HCT116 (cell line): Measurements from ENCODE around the gene PLCXD1. TPM values are rescaled to one million over a fixed set of nuclear protein-coding genes. Genes with fewer than 3 reads are reported as not detected.
A peak's percentile ranks its signal among the peaks of the same experiment; 100 is the strongest.

Experiments
- ATAC-seq: fragments of 200-7000 bp; cut with Tn5 transposase; 2 replicates; pipeline ENCODE4 v1.9.1; 2020; ENCODE audit warnings: mild to moderate bottlenecking, moderate library complexity
- BruUV-seq: library from RNA; stranded (reverse); fragments of 400-500 nt; replicated peaks from 2 replicates; lab custom pipeline; 2021; lab: Mats Ljungman, UMichigan
- CTCF ChIA-PET: fragments of 300-600 bp; sonication (Branson Sonifier 250); formaldehyde crosslinking; loops from one replicate; lab custom pipeline; 2021; ENCODE audit warnings: antibody characterized with exemption; lab: Charles Lee
- POLR2A ChIA-PET: fragments of 300-600, 350-600 bp; sonication (Branson Sonifier 250); formaldehyde crosslinking; loops from one replicate; lab custom pipeline; 2021; ENCODE audit warnings: antibody characterized with exemption; lab: Charles Lee
- RAD21 ChIA-PET, 2 experiments: fragments of 300-600 bp; sonication (Branson Sonifier 250); formaldehyde crosslinking; loops; one replicate each; lab custom pipeline; 2023; ENCODE audit warnings: low total read pairs in 2 of 2; ENCODE audit not compliant: uncharacterized antibody in 2 of 2, unreplicated experiment in 2 of 2, low non-redundant PET in 1 of 2; lab: Charles Lee
- DNase-seq: peaks from one replicate; pipeline ENCODE4 v3.0.0-alpha.2; 2010; ENCODE audit warnings: low read depth, low spot score
- H2AFZ ChIP-seq: fragments of 200-600 bp; shearing (Covaris generic), sonication (generic); 2 replicates; pipeline ENCODE4 v1.6.1; 2017; ENCODE audit warnings: low read depth, mixed run types, mixed read lengths, antibody characterized with exemption, low read length; ENCODE audit not compliant: poor library complexity, severe bottlenecking
- H3K27ac ChIP-seq: 2 replicates; pipeline ENCODE4 v1.5.1; 2012; ENCODE audit warnings: low read depth, low read length
- H3K27me3 ChIP-seq: fragments of 200-600 bp; sonication (generic); 2 replicates; pipeline ENCODE4 v1.6.1; 2016; ENCODE audit warnings: mixed run types, low read length, mixed read lengths; ENCODE audit not compliant: insufficient read depth
- H3K36me3 ChIP-seq, 2 experiments: fragments of 200-500 bp in 1 of 2; fragments of 200-600 bp in 1 of 2; sonication (Bioruptor generic) in 1 of 2; sonication (generic) in 1 of 2; 2 replicates each; pipeline versions ENCODE4 v1.5.1 to v1.6.1; 2014 to 2016; ENCODE audit warnings: low read length in 2 of 2, inconsistent platforms in 1 of 2, mixed read lengths in 1 of 2, mixed run types in 1 of 2; ENCODE audit not compliant: insufficient read depth in 2 of 2, control insufficient read depth in 1 of 2
- H3K4me1 ChIP-seq, 2 experiments: fragments of 200-600 bp in 1 of 2; sonication (generic) in 1 of 2; 2 replicates each; pipeline versions ENCODE4 v1.5.1 to v1.6.1; 2012 to 2017; ENCODE audit warnings: low read length in 2 of 2, inconsistent platforms in 1 of 2, mild to moderate bottlenecking in 1 of 2, mixed read lengths in 1 of 2, mixed run types in 1 of 2, moderate library complexity in 1 of 2; ENCODE audit not compliant: insufficient read depth in 2 of 2, control insufficient read depth in 1 of 2
- H3K4me2 ChIP-seq: fragments of 200-600 bp; sonication (generic); 2 replicates; pipeline ENCODE4 v1.6.1; 2017; ENCODE audit warnings: mixed run types, low read length, mixed read lengths
- H3K4me3 ChIP-seq, 2 experiments: fragments of 200-600 bp in 1 of 2; sonication (generic) in 1 of 2; replicated peaks in 1 of 2; 2 replicates each; pipeline ENCODE4 v1.5.1; 2011 to 2016; ENCODE audit warnings: low read length in 2 of 2, control low read depth in 1 of 2, low read depth in 1 of 2, mild to moderate bottlenecking in 1 of 2, mixed read lengths in 1 of 2, mixed run types in 1 of 2
- H3K79me2 ChIP-seq: fragments of 200-600 bp; sonication (generic); 2 replicates; pipeline ENCODE4 v1.6.1; 2017; ENCODE audit warnings: mild to moderate bottlenecking, mixed run types, low read length, moderate library complexity, mixed read lengths; ENCODE audit not compliant: insufficient read depth
- H3K9ac ChIP-seq: fragments of 200-600 bp; sonication (generic); 2 replicates; pipeline ENCODE4 v1.6.1; 2016; ENCODE audit warnings: low read length, mixed read lengths
- H3K9me2 ChIP-seq: fragments of 200-600 bp; sonication (generic), shearing (Covaris generic); 2 replicates; pipeline ENCODE4 v1.6.1; 2017; ENCODE audit warnings: mixed run types, mild to moderate bottlenecking, moderate library complexity; ENCODE audit not compliant: insufficient read depth
- H3K9me3 ChIP-seq, 2 experiments: fragments of 200-500 bp in 1 of 2; fragments of 200-600 bp in 1 of 2; sonication (Bioruptor generic) in 1 of 2; sonication (generic) in 1 of 2; 2 replicates each; pipeline ENCODE4 v1.6.1; 2014 to 2017; ENCODE audit warnings: low read length in 2 of 2, mixed read lengths in 2 of 2, inconsistent platforms in 1 of 2, low read depth in 1 of 2, mild to moderate bottlenecking in 1 of 2, mixed run types in 1 of 2, moderate library complexity in 1 of 2; ENCODE audit not compliant: control insufficient read depth in 1 of 2, insufficient read depth in 1 of 2
- H4K20me1 ChIP-seq: fragments of 200-600 bp; sonication (generic), shearing (Covaris generic); 2 replicates; pipeline ENCODE4 v1.6.1; 2017; ENCODE audit warnings: mixed run types, mild to moderate bottlenecking, moderate library complexity; ENCODE audit not compliant: insufficient read depth
- EZH2phosphoT487 ChIP-seq: fragments of 200-600 bp; IDR thresholded peaks from 2 replicates; pipeline ENCODE4 v1.6.1; 2018; ENCODE audit warnings: antibody characterized with exemption, borderline replicate concordance
- POLR2A ChIP-seq: IDR thresholded peaks from 2 replicates; pipeline ENCODE4 v1.7.0; 2011; ENCODE audit warnings: borderline replicate concordance; ENCODE audit not compliant: insufficient read depth, insufficient read length; ENCODE audit errors: extremely low read depth
- SIN3A ChIP-seq: IDR thresholded peaks from 2 replicates; pipeline ENCODE4 v1.6.1; 2012; ENCODE audit warnings: low read depth
- intact Hi-C: fragments of 100-400 bp; cut with micrococcal nuclease; formaldehyde crosslinking; loops from 2 replicates; pipeline ENCODE4 v1.10.0; 2022
- total RNA-seq: library from RNA; stranded (reverse); gene quantifications from one replicate; pipeline ENCODE4 v1.2.1, GENCODE V29; 2021; ENCODE audit not compliant: unreplicated experiment
- TF ChIP-seq, protein P1 (sequence below): IDR thresholded peaks from 2 replicates; pipeline ENCODE4 v1.6.1; 2012; ENCODE audit warnings: low read depth
- TF ChIP-seq, protein P2 (sequence below), 3 experiments: fragments of 200-600 bp in 1 of 3; sonication (generic) in 1 of 3; IDR thresholded peaks in 2 of 3; conservative IDR thresholded peaks in 1 of 3; 2 replicates each; pipeline ENCODE4 v1.5.1; 2012 to 2017; ENCODE audit warnings: low read depth in 2 of 3, low read length in 2 of 3, antibody characterized with exemption in 1 of 3, borderline replicate concordance in 1 of 3, control low read depth in 1 of 3, mild to moderate bottlenecking in 1 of 3, mixed read lengths in 1 of 3, mixed run types in 1 of 3, moderate library complexity in 1 of 3; ENCODE audit not compliant: insufficient read depth in 1 of 3

The PLCXD1 gene
- total RNA-seq, 1 experiment from 2014 or later: 26.3 TPM

DNA sequence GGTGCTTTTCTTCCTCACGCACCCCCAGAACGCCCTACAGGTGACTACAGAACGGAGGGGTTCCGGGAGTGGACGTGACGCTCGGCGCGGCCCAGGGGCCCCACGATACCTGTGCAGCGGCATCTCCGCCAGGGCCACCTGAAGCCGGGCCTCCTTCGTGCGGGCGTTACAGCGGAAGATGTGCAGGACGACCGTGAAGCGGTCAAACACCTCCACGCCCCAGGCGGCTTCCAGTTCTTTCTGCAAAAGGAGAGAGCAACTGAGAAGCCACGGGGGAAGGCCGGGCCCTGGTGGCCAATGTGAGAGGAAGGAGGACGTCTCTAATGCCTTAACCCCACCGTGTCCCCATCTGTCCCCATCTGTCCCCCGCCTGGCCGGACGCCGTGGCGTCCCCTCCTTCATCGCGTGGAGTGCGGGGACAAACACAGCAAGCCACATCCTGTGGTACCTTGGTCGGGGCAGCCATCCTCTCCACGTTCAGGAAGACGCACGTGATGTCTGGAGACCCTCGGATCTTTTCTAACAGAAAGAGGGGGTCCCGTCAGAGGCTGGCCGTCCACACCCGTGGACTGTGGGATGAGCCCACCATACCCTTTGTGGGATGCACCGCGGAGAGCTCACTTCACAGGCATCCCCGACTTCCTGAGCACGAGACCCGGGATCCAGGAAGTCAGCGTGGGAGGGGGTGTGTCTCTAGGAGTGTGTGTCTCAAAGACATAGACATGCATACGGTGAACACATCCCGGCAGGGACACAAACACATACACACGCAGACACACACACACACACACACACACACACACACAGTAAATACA lies 33.8 kb downstream of the PLCXD1 start:
- Histone ChIP-seq H3K4me3 (no peak overlapping the region), H3K9ac (no peak overlapping the region), H3K27ac (no peak overlapping the region), H3K9me3 (no peaks in the 10 kb centered on the region), H2AFZ (no peak overlapping the region), H3K79me2 (peaks cover 13% of the 10 kb centered on the region; the same call in 1 of the 2 replicates), H4K20me1 (no peaks in the 10 kb centered on the region), H3K4me2 (no peak overlapping the region), H3K4me1 (peaks cover 0 to 6% of the 10 kb centered on the region in 2 experiments; a peak in 3 of 4 replicates), H3K27me3 (no peaks in the 10 kb centered on the region), H3K9me2 (no peaks in the 10 kb centered on the region), H3K36me3 (0 out of 4 replicates have a peak, but pooled peaks cover 0 to 6% of the 10 kb centered on the region in 2 experiments)
- DNase-seq (no peak), ATAC-seq (no peak)
- ChIA-PET RAD21 (no interaction called here), POLR2A (no interaction called here), CTCF (no interaction called here)
- no peak for TF ChIP-seq EZH2phosphoT487
- TF ChIP-seq SIN3A: no peak
- TF ChIP-seq, protein P1, sequence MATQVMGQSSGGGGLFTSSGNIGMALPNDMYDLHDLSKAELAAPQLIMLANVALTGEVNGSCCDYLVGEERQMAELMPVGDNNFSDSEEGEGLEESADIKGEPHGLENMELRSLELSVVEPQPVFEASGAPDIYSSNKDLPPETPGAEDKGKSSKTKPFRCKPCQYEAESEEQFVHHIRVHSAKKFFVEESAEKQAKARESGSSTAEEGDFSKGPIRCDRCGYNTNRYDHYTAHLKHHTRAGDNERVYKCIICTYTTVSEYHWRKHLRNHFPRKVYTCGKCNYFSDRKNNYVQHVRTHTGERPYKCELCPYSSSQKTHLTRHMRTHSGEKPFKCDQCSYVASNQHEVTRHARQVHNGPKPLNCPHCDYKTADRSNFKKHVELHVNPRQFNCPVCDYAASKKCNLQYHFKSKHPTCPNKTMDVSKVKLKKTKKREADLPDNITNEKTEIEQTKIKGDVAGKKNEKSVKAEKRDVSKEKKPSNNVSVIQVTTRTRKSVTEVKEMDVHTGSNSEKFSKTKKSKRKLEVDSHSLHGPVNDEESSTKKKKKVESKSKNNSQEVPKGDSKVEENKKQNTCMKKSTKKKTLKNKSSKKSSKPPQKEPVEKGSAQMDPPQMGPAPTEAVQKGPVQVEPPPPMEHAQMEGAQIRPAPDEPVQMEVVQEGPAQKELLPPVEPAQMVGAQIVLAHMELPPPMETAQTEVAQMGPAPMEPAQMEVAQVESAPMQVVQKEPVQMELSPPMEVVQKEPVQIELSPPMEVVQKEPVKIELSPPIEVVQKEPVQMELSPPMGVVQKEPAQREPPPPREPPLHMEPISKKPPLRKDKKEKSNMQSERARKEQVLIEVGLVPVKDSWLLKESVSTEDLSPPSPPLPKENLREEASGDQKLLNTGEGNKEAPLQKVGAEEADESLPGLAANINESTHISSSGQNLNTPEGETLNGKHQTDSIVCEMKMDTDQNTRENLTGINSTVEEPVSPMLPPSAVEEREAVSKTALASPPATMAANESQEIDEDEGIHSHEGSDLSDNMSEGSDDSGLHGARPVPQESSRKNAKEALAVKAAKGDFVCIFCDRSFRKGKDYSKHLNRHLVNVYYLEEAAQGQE: no peak
- TF ChIP-seq, protein P2, sequence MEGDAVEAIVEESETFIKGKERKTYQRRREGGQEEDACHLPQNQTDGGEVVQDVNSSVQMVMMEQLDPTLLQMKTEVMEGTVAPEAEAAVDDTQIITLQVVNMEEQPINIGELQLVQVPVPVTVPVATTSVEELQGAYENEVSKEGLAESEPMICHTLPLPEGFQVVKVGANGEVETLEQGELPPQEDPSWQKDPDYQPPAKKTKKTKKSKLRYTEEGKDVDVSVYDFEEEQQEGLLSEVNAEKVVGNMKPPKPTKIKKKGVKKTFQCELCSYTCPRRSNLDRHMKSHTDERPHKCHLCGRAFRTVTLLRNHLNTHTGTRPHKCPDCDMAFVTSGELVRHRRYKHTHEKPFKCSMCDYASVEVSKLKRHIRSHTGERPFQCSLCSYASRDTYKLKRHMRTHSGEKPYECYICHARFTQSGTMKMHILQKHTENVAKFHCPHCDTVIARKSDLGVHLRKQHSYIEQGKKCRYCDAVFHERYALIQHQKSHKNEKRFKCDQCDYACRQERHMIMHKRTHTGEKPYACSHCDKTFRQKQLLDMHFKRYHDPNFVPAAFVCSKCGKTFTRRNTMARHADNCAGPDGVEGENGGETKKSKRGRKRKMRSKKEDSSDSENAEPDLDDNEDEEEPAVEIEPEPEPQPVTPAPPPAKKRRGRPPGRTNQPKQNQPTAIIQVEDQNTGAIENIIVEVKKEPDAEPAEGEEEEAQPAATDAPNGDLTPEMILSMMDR (IDR thresholded peaks at IDR 0.05 in 2 of 3, conservative IDR thresholded peaks at IDR 0.05 in 1 of 3; ENCODE audit: borderline replicate concordance in 1 of 3, insufficient read depth in 1 of 3, low read depth in 2 of 3, low read length in 2 of 3): no peak
- TF ChIP-seq POLR2A: no peak
- BruUV-seq: TSS peak; percentile 52
- intact Hi-C loops: loop anchor here (5.0 kb wide), 1 partner anchor 38 kb away; no protein-coding TSS in a partner anchor
